Small intestine (tissue), 7 donors: ENCODE data around the gene CCDC196. TPM values are rescaled to one million over a fixed set of nuclear protein-coding genes. Genes with fewer than 3 reads are reported as not detected.

Experiments used
- DNase-seq, 2 donors: peaks; one replicate each; pipeline versions ENCODE4 v3.0.0 to v3.0.0-alpha.2; 2013
- FAIRE-seq: peaks from 2 replicates; lab custom pipeline; 2012; peaks lifted over from hg19 to GRCh38; lab: Jason Lieb, UNC
- H3K27ac ChIP-seq, 3 donors: one replicate each; pipeline ENCODE4 v1.5.1; 2013; ENCODE audit warnings: low read length in 2 of 3, mild to moderate bottlenecking in 2 of 3, control low read depth in 1 of 3, inconsistent platforms in 1 of 3, low read depth in 1 of 3, moderate library complexity in 1 of 3
- H3K27me3 ChIP-seq, 3 donors: one replicate each; pipeline ENCODE4 v1.6.1; 2013; ENCODE audit warnings: low read length in 3 of 3, inconsistent platforms in 1 of 3; ENCODE audit not compliant: control insufficient read depth in 3 of 3, insufficient read depth in 3 of 3
- H3K36me3 ChIP-seq, 3 donors: one replicate each; pipeline ENCODE4 v1.6.1; 2013; ENCODE audit warnings: low read length in 3 of 3, inconsistent platforms in 1 of 3, low read depth in 1 of 3, mild to moderate bottlenecking in 1 of 3, moderate library complexity in 1 of 3; ENCODE audit not compliant: control insufficient read depth in 3 of 3, insufficient read depth in 2 of 3
- H3K4me1 ChIP-seq, 3 donors: one replicate each; pipeline ENCODE4 v1.6.1; 2013; ENCODE audit warnings: low read length in 2 of 3, inconsistent platforms in 1 of 3, low read depth in 1 of 3, mild to moderate bottlenecking in 1 of 3, moderate library complexity in 1 of 3; ENCODE audit not compliant: control insufficient read depth in 3 of 3, insufficient read depth in 2 of 3
- H3K4me3 ChIP-seq, 3 donors: one replicate each; pipeline ENCODE4 v1.5.1; 2013; ENCODE audit warnings: low read length in 3 of 3, control low read depth in 1 of 3, inconsistent platforms in 1 of 3, low read depth in 1 of 3, mild to moderate bottlenecking in 1 of 3, moderate library complexity in 1 of 3
- H3K9me3 ChIP-seq, 2 donors: one replicate each; pipeline ENCODE4 v1.6.1; 2013; ENCODE audit warnings: low read depth in 1 of 2, low read length in 1 of 2; ENCODE audit not compliant: control insufficient read depth in 2 of 2, insufficient read depth in 1 of 2
- WGBS, 3 donors: extraction: QIAGEN DNeasy Blood & Tissue Kit; methylation state at CpG; one replicate each; pipeline ENCODE4 v1.1.7; 2013; 5-methylcytosine and 5-hydroxymethylcytosine counted together
- polyA plus RNA-seq, 4 donors: library from polyadenylated mRNA; stranded (reverse) in 3 of 4; unstranded in 1 of 4; fragments of 200-250 nt in 3 of 4; fragments of 120-200 nt in 1 of 4; gene quantifications; one replicate each; pipeline versions ENCODE4 v1.2.1 to v1.2.3, GENCODE V29; 2013
- donor health status: healthy with polysubstance abuse.
- donor health status: control.
- donor health status: control.
- donor health status: Bipolar disorder and iron deficiency.
- donor health status: healthy.

The CCDC196 gene
- polyA plus RNA-seq, 4 donors: 0.03 to 1.3 TPM; not detected in 2

GRCh38 chr14:66464261-66464660 is 21.9 kb upstream of the CCDC196 start:
- Histone ChIP-seq H3K27ac (no peak overlapping the region), H3K9me3 (peaks cover 0 to 3% of the 10 kb centered on the region in 2 donors), H3K4me3 (no peak overlapping the region), H3K4me1 (no peaks in the 10 kb centered on the region), H3K27me3 (no peaks in the 10 kb centered on the region), H3K36me3 (no peaks in the 10 kb centered on the region)
- WGBS, 3 donors: 91 to 98% (median 96%) methylated on average over 3 of the region's 3 CpGs
- DNase-seq (no peak), FAIRE-seq (no peak)

GRCh38 chr14:66468778-66469367 is 17.3 kb upstream of the CCDC196 start:
- FAIRE-seq (no peak), DNase-seq (no peak)
- Histone ChIP-seq H3K27ac (no peak overlapping the region), H3K4me1 (no peaks in the 10 kb centered on the region), H3K9me3 (peaks cover 0 to 12% of the 10 kb centered on the region in 2 donors), H3K27me3 (no peaks in the 10 kb centered on the region), H3K36me3 (no peaks in the 10 kb centered on the region), H3K4me3 (no peak overlapping the region)
- WGBS, 3 donors: 91 to 92% (median 92%) methylated on average over 2 of the region's 2 CpGs

- 69 to 87% (median 76%) methylated on average over 4 of the region's 4 CpGs for WGBS, 3 donors
- FAIRE-seq: no peak
- Histone ChIP-seq H3K27ac (no peak overlapping the region), H3K4me1 (no peaks in the 10 kb centered on the region), H3K4me3 (no peak overlapping the region), H3K36me3 (no peaks in the 10 kb centered on the region), H3K9me3 (peaks cover 0 to 12% of the 10 kb centered on the region in 2 donors), H3K27me3 (no peaks in the 10 kb centered on the region)
- no peak for DNase-seq
These were observed 14.6 kb upstream of the CCDC196 start for GRCh38 chr14:66471584-66471983.

- no peak for DNase-seq
- Histone ChIP-seq H3K27me3 (no peaks in the 10 kb centered on the region), H3K4me3 (no peak overlapping the region), H3K4me1 (no peaks in the 10 kb centered on the region), H3K27ac (no peak overlapping the region), H3K9me3 (peaks cover 0 to 12% of the 10 kb centered on the region in 2 donors), H3K36me3 (no peaks in the 10 kb centered on the region)
- no peak for FAIRE-seq
These were observed 13.9 kb upstream of the CCDC196 start for GRCh38 chr14:66472251-66472650.

GRCh38 chr14:66473223-66473622 is 12.9 kb upstream of the CCDC196 start:
- H3K9me3 ChIP-seq: peaks cover 0 to 12% of the 10 kb centered on the region in 2 donors
- no peaks in the 10 kb centered on the region for H3K36me3 ChIP-seq
- H3K4me1 ChIP-seq: no peaks in the 10 kb centered on the region
- H3K27ac ChIP-seq: no peak overlapping the region
- DNase-seq (no peak), FAIRE-seq (no peak)
- no peaks in the 10 kb centered on the region for H3K27me3 ChIP-seq
- no peak overlapping the region for H3K4me3 ChIP-seq
- 80 to 91% (median 81%) methylated on average over 2 of the region's 2 CpGs for WGBS, 3 donors

GRCh38 chr14:66476964-66477363 is 9.2 kb upstream of the CCDC196 start:
- H3K27me3 ChIP-seq: no peaks in the 10 kb centered on the region
- 14 to 33% (median 19%) methylated on average over 1 of the region's 1 CpG for WGBS, 3 donors
- no peaks in the 10 kb centered on the region for H3K4me1 ChIP-seq
- peaks cover 0 to 1% of the 10 kb centered on the region in 2 donors for H3K9me3 ChIP-seq
- DNase-seq (no peak), FAIRE-seq (no peak)
- H3K4me3 ChIP-seq: no peak overlapping the region
- no peaks in the 10 kb centered on the region for H3K36me3 ChIP-seq
- H3K27ac ChIP-seq: no peak overlapping the region

- no peaks in the 10 kb centered on the region for H3K27me3 ChIP-seq
- no peaks in the 10 kb centered on the region for H3K36me3 ChIP-seq
- H3K27ac ChIP-seq: no peak overlapping the region
- DNase-seq: no peak
- no peak for FAIRE-seq
- no peaks in the 10 kb centered on the region for H3K4me1 ChIP-seq
- no peak overlapping the region for H3K4me3 ChIP-seq
- no peaks in the 10 kb centered on the region for H3K9me3 ChIP-seq
These were observed 8.6 kb upstream of the CCDC196 start for GRCh38 chr14:66477567-66477966.

- Histone ChIP-seq H3K4me3 (no peak overlapping the region), H3K27me3 (no peaks in the 10 kb centered on the region), H3K36me3 (no peaks in the 10 kb centered on the region), H3K27ac (no peak overlapping the region), H3K4me1 (peaks cover 0 to 2% (median 0%) of the 10 kb centered on the region in 3 donors), H3K9me3 (no peaks in the 10 kb centered on the region)
- DNase-seq (no peak), FAIRE-seq (no peak)
- 34 to 71% (median 35%) methylated on average over 2 of the region's 2 CpGs for WGBS, 3 donors
These were observed 3.3 kb upstream of the CCDC196 start for GRCh38 chr14:66482873-66483272.

GRCh38 chr14:66483322-66483721 is 2.8 kb upstream of the CCDC196 start:
- 4 to 49% (median 30%) methylated on average over 1 of the region's 1 CpG for WGBS, 3 donors
- H3K4me1 ChIP-seq: peaks cover 0 to 2% (median 0%) of the 10 kb centered on the region in 3 donors
- no peaks in the 10 kb centered on the region for H3K27me3 ChIP-seq
- H3K27ac ChIP-seq: no peak overlapping the region
- H3K4me3 ChIP-seq: no peak overlapping the region
- DNase-seq (peak in 1 of 2 donors; percentile 40), FAIRE-seq (no peak)
- H3K36me3 ChIP-seq: no peaks in the 10 kb centered on the region
- no peaks in the 10 kb centered on the region for H3K9me3 ChIP-seq
